ENCODE results near the gene ANO8. TPM values are rescaled to one million over a fixed set of nuclear protein-coding genes. Genes with fewer than 3 reads are reported as not detected.
A peak's percentile ranks its signal among the peaks of the same experiment; 100 is the strongest.

The ANO8 gene
- total and polyA plus RNA-seq, 2 of the 13 experiments (the other 11 are each of a cell fraction or from before 2014, with no cell fraction given), result 1.8 to 3.5 TPM

GRCh38 chr19:17303167-17303939 lies 31.3 kb downstream of the ANO8 start, which contains the start of gene ABHD8 (continued):
- TF ChIP-seq CTCF (CRISPR knock-in tag; IDR thresholded peaks at IDR 0.05), result peak; percentile 68
- TF ChIP-seq IRF2 (CRISPR knock-in tag; IDR thresholded peaks at IDR 0.05), result peak; percentile 29; the same call in 1 of the 2 replicates
- no peak for TF ChIP-seq LCORL (IDR thresholded peaks at IDR 0.05)
- peak; percentile 84; the same call in 1 of the 2 replicates for TF ChIP-seq LCORL (CRISPR knock-in tag; IDR thresholded peaks at IDR 0.05)
- peak; percentile 74 for TF ChIP-seq GABPB1 (CRISPR knock-in tag; IDR thresholded peaks at IDR 0.05)
- TF ChIP-seq FOXK1 (CRISPR knock-in tag; IDR thresholded peaks at IDR 0.05; ENCODE audit: borderline replicate concordance, low read depth), result peak; percentile 55; the same call in 1 of the 2 replicates
- no peak for TF ChIP-seq ZNF839 (CRISPR knock-in tag; IDR thresholded peaks at IDR 0.05; ENCODE audit: borderline replicate concordance)
- peak; percentile 32 for TF ChIP-seq HNRNPK (IDR thresholded peaks at IDR 0.05; ENCODE audit: low read depth, low read length, poor library complexity, severe bottlenecking)
- TF ChIP-seq AGO2 (optimal IDR thresholded peaks at IDR 0.05; ENCODE audit: low read depth, low read length), result no peak
- TF ChIP-seq NFE2L2 (IDR thresholded peaks at IDR 0.05; ENCODE audit: low read length), result no peak
- no peak for TF ChIP-seq ZNF557 (CRISPR knock-in tag; IDR thresholded peaks at IDR 0.05)
- peak; percentile 82 for TF ChIP-seq ZNF687 (CRISPR knock-in tag; IDR thresholded peaks at IDR 0.05)
- TF ChIP-seq ZNF792 (CRISPR knock-in tag; IDR thresholded peaks at IDR 0.05), result no peak
- no peak for TF ChIP-seq ZNF496 (CRISPR knock-in tag; IDR thresholded peaks at IDR 0.05; ENCODE audit: insufficient replicate concordance)
- TF ChIP-seq NFYC (CRISPR knock-in tag; IDR thresholded peaks at IDR 0.05), result peak; percentile 95
- no peak for TF ChIP-seq NCOA5 (CRISPR knock-in tag; IDR thresholded peaks at IDR 0.05)
- peak; percentile 58; the same call in 1 of the 2 replicates for TF ChIP-seq SALL1 (CRISPR knock-in tag; IDR thresholded peaks at IDR 0.05)
- no peak for TF ChIP-seq ZNF710 (CRISPR knock-in tag; IDR thresholded peaks at IDR 0.05; ENCODE audit: borderline replicate concordance)
- peak; percentile 29 for TF ChIP-seq CREM (IDR thresholded peaks at IDR 0.05)
- no peak for TF ChIP-seq CREM (CRISPR knock-in tag; IDR thresholded peaks at IDR 0.05)
